Thyroid gland (tissue), 4 donors: ENCODE results near the gene CDHR4. TPM values are rescaled to one million over a fixed set of nuclear protein-coding genes. Genes with fewer than 3 reads are reported as not detected.

Experiments
- DNase-seq, 2 donors: peaks; one replicate each; pipeline ENCODE4 v3.0.0-alpha.2; 2019
- H3K27ac ChIP-seq, 3 donors: fragments of 200-600 bp; sonication (generic); 1 replicate in 2 of 3; 2 replicates in 1 of 3; pipeline ENCODE4 v1.5.1; 2016 to 2019; ENCODE audit warnings: mild to moderate bottlenecking in 1 of 3, moderate library complexity in 1 of 3
- H3K27me3 ChIP-seq: fragments of 200-600 bp; sonication (generic); one replicate; pipeline ENCODE4 v1.5.1; 2019
- H3K36me3 ChIP-seq, 2 donors: fragments of 200-600 bp; sonication (generic); one replicate each; pipeline ENCODE4 v1.5.1; 2016 to 2019
- H3K4me1 ChIP-seq, 2 donors: fragments of 200-600 bp; sonication (generic); one replicate each; pipeline ENCODE4 v1.5.1; 2017 to 2019
- H3K4me3 ChIP-seq, 3 donors: fragments of 200-600 bp; sonication (generic); replicated peaks in 1 of 3; 1 replicate in 2 of 3; 2 replicates in 1 of 3; pipeline ENCODE4 v1.5.1; 2016; ENCODE audit warnings: mild to moderate bottlenecking in 1 of 3
- H3K9me3 ChIP-seq: fragments of 200-600 bp; sonication (generic); one replicate; pipeline ENCODE4 v1.5.1; 2017
- CTCF ChIP-seq, 6 experiments: fragments of 200-600 bp in 3 of 6; fragments of 450-650 bp in 3 of 6; sonication (generic) in 3 of 6; IDR thresholded peaks; one replicate each; pipeline ENCODE4 v1.5.1; 2016 to 2019; ENCODE audit warnings: antibody characterized with exemption in 6 of 6, mild to moderate bottlenecking in 2 of 6, inconsistent platforms in 1 of 6, moderate library complexity in 1 of 6
- POLR2A ChIP-seq, 2 donors: fragments of 450-650 bp; IDR thresholded peaks; one replicate each; pipeline ENCODE4 v1.6.1; 2017; ENCODE audit warnings: antibody characterized with exemption in 2 of 2, mild to moderate bottlenecking in 2 of 2, moderate library complexity in 1 of 2
- WGBS, 2 donors: methylation state at CpG; one replicate each; pipeline ENCODE4 v1.1.5; 2017; 5-methylcytosine and 5-hydroxymethylcytosine counted together
- intact Hi-C: fragments of 100-400 bp; cut with DNase I; formaldehyde crosslinking; loops from one replicate; pipeline ENCODE4 v1.15.1; 2023
- total RNA-seq, 4 donors: library from RNA; depleted of rRNA; stranded (reverse); fragments of >200 nt; gene quantifications; one replicate each; pipeline ENCODE4 v1.2.3, GENCODE V29; 2016

CDHR4 gene
- total RNA-seq, 4 donors from 2014 or later: not detected

DNA sequence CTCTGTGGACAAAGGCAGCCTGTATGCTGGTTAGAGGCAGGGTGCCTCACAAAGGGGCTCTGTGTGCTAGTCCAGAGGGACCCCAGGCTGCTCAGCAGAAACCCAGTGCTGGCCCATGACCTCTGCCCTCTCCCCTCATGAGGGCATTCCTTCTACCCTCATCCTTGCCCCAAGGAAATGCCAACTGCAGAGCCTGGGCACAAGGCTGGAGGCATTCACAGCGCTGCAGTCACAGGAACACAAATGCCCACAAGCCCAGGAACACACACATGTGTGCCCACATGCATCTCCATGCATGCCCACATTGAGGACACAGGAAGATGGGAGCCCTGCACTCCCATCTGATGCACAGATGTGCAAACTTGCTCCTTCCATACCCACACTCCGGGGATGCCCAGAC lies 7.2 kb upstream of the CDHR4 start:
- peaks cover 12 to 37% of the 10 kb centered on the region in 2 donors for H3K4me1 ChIP-seq
- peaks cover 6 to 17% of the 10 kb centered on the region in 2 donors for H3K36me3 ChIP-seq
- TF ChIP-seq CTCF (IDR thresholded peaks at IDR 0.05) (no peak), POLR2A (IDR thresholded peaks at IDR 0.05) (no peak)
- no peak overlapping the region for H3K4me3 ChIP-seq
- DNase-seq: no peak
- WGBS, 2 donors: 80 to 81% methylated on average over 1 to 2 of the region's 2 CpGs
- H3K27me3 ChIP-seq: no peaks in the 10 kb centered on the region
- peak overlapping the region in 2 of 3 donors; percentile 94 to 96 for H3K27ac ChIP-seq
- no peaks in the 10 kb centered on the region for H3K9me3 ChIP-seq
- intact Hi-C loops: no loop called here

DNA sequence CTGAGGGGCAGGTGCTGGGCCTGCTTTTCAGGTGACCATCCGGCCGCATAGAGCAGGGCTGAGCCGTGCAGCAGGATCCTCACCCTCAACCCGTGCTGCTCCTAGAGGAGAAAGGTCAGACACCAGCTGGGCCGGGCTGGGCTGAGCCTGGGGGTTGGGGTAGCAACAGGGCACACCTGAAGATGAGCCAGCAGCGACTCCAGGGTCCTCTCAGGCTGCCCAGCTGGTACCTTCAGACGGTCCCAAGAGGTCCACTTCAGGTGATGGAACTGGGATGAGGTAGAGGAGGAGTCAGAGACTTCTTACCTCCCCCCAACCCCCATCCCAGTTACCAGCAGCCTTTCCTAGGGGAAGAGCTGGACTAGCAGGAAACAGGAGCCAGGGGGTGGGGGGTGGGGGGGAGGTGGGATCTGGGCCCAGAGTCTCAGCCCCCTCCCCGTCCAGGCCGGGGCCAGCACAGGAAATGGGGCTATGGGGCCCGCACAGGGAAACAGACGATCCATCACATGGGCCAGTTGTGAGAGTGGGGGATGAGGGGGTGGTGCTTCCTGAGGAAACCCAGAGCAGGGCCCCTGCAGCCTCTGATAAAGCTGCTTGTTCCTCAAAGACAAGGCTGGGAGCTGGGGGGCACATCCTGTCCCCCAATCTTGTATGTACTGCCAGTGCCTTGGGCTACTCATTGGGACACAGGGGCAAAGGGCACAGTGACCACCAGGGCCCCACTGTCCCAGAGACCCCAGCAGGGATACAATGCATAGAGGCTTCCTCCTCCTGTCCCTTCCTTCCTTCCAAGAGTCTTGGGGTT lies 6.4 kb upstream of the CDHR4 start:
- H3K4me1 ChIP-seq: peaks cover 12 to 37% of the 10 kb centered on the region in 2 donors
- H3K36me3 ChIP-seq: peaks cover 6 to 15% of the 10 kb centered on the region in 2 donors
- H3K9me3 ChIP-seq: no peaks in the 10 kb centered on the region
- peak in 1 of 2 donors; percentile 18 for DNase-seq
- H3K27me3 ChIP-seq: no peaks in the 10 kb centered on the region
- WGBS, 2 donors: 43 to 70% methylated on average over 5 to 7 of the region's 11 CpGs
- peak overlapping the region; percentile 91 to 96 (median 94) for H3K27ac ChIP-seq
- intact Hi-C loops: loop anchor here (2.0 kb wide), 1 partner anchor 37 kb away; no protein-coding TSS in a partner anchor
- TF ChIP-seq POLR2A (IDR thresholded peaks at IDR 0.05): no peak
- TF ChIP-seq CTCF (IDR thresholded peaks at IDR 0.05): no peak
- no peak overlapping the region for H3K4me3 ChIP-seq

DNA sequence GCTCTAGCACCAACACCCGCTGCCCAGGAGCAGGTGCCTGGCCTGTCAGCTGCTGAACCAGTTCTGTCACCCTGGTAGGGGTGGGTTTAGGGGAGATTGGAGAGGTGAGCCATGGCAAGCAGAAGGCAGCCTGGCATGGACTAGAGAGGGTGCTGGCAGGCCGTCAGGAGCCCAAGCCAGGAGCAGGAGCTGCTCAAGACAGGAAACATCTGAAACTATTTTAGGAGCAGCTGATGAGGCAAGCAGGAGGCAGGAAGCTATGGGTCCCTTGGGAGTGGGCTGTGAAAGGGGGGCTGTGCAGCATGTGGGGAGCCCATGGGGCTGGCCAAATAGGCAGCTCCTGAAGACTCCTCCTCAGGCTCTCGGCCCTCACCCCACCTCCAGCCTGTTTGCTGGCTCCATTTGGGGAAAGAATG lies 5.7 kb upstream of the CDHR4 start:
- peaks cover 12 to 37% of the 10 kb centered on the region in 2 donors for H3K4me1 ChIP-seq
- peaks cover 6 to 13% of the 10 kb centered on the region in 2 donors for H3K36me3 ChIP-seq
- H3K27ac ChIP-seq: peak overlapping the region; percentile 91 to 96 (median 94)
- peak; percentile 96 to 98 for DNase-seq
- 9 to 20% methylated on average over 2 to 3 of the region's 3 CpGs for WGBS, 2 donors
- no peaks in the 10 kb centered on the region for H3K9me3 ChIP-seq
- H3K27me3 ChIP-seq: no peaks in the 10 kb centered on the region
- intact Hi-C loops: loop anchor here (2.0 kb wide), 1 partner anchor 37 kb away; no protein-coding TSS in a partner anchor
- H3K4me3 ChIP-seq: no peak overlapping the region
- TF ChIP-seq POLR2A (IDR thresholded peaks at IDR 0.05): no peak
- no peak for TF ChIP-seq CTCF (IDR thresholded peaks at IDR 0.05)

DNA sequence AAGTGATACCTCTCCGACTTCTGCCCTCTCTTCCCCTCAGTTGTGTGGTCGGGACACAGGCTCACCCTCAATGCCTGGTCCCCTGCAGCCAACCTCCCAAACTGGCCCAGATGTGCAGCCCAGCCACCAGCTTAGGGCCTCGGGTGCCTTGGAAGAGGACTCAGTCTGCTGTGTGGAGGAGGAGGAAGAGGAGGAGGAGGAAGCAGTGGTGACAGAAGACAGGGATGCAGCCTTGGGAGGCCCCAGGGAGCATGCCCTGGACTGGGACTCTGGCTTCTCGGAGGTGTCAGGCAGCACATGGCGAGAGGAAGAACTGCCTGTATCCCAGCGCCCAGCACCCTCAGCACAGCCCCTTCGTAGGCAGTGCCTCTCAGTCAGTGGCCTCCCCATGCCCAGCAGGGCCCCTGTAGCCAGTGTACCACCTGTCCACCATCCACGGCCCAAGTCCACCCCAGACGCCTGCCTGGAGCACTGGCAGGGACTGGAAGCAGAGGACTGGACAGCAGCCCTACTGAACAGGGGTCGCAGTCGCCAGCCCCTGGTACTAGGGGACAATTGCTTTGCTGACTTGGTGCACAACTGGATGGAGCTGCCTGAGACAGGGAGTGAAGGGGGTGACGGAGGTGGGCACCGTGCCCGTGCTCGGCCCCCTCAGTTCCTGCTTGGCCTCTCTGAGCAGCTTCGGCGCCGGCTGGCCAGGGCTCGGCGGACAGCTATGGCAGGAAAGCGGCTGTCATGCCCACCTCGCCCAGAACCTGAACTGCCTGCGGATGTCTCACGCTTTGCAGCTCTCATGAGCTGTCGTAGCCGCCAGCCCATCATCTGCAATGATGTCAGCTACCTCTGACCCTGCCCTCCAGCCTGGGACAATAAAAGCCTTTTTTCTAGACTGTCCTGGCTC lies 4.7 kb upstream of the CDHR4 start:
- H3K27ac ChIP-seq: peak overlapping the region; percentile 91 to 96 (median 94)
- WGBS, 2 donors: 83 to 84% methylated on average over 13 to 18 of the region's 26 CpGs
- peak in 1 of 2 donors; percentile 9 for DNase-seq

More for the DNA sequence above, 4.7 kb upstream of the CDHR4 start:
- peaks cover 4 to 5% of the 10 kb centered on the region in 2 donors for H3K36me3 ChIP-seq
- no peaks in the 10 kb centered on the region for H3K27me3 ChIP-seq
- TF ChIP-seq CTCF (IDR thresholded peaks at IDR 0.05) (no peak), POLR2A (IDR thresholded peaks at IDR 0.05) (no peak)
- no peak overlapping the region for H3K4me3 ChIP-seq
- peaks cover 12 to 37% of the 10 kb centered on the region in 2 donors for H3K4me1 ChIP-seq
- H3K9me3 ChIP-seq: no peaks in the 10 kb centered on the region
- intact Hi-C loops: loop anchor here (2.0 to 5.0 kb wide), 2 partner anchors 38 to 98 kb away; partner anchors contain the start of gene MST1R
